HepG2 (cell line): ENCODE measurements around the gene TRMT1. TPM values are rescaled to one million over a fixed set of nuclear protein-coding genes. Genes with fewer than 3 reads are reported as not detected.

ENCODE experiments used
- GATAD1 ChIP-seq: IDR thresholded peaks from 2 replicates; pipeline ENCODE4 v1.6.1; 2016; ENCODE audit warnings: missing genetic modification reagents, missing compliant biosample characterization
- HNF1B ChIP-seq: sonication (generic); formaldehyde crosslinking; IDR thresholded peaks from 2 replicates; pipeline ENCODE4 v1.5.1; 2020; ENCODE audit warnings: mild to moderate bottlenecking, moderate library complexity, missing genetic modification reagents
- IKZF1 ChIP-seq: fragments of 450-650 bp; IDR thresholded peaks from 2 replicates; pipeline ENCODE4 v1.7.1; 2016
- MEIS2 ChIP-seq: sonication (generic); formaldehyde crosslinking; IDR thresholded peaks from 2 replicates; pipeline ENCODE4 v1.9.0; 2021; ENCODE audit warnings: mild to moderate bottlenecking, missing genetic modification reagents
- MTF2 ChIP-seq: sonication (generic); formaldehyde crosslinking; IDR thresholded peaks from 2 replicates; pipeline ENCODE4 v1.5.0; 2020; ENCODE audit warnings: missing genetic modification reagents, borderline replicate concordance
- MXI1 ChIP-seq: IDR thresholded peaks from 3 replicates; pipeline ENCODE4 v1.6.1; 2012; ENCODE audit warnings: low read depth, low read length, inconsistent platforms, borderline replicate concordance
- PHF5A ChIP-seq: IDR thresholded peaks from one replicate; pipeline ENCODE4 v1.6.1; 2018; ENCODE audit warnings: low read depth, missing genetic modification reagents; ENCODE audit not compliant: unreplicated experiment
- POGK ChIP-seq: sonication (generic); formaldehyde crosslinking; conservative IDR thresholded peaks from 2 replicates; pipeline ENCODE4 v1.8.0; 2022; ENCODE audit warnings: mild to moderate bottlenecking, moderate library complexity, missing genetic modification reagents
- STAT6 ChIP-seq: sonication (generic); formaldehyde crosslinking; IDR thresholded peaks from 2 replicates; pipeline ENCODE4 v1.4.0; 2020; ENCODE audit warnings: missing genetic modification reagents, mild to moderate bottlenecking, borderline replicate concordance
- TGIF2 ChIP-seq: IDR thresholded peaks from 2 replicates; pipeline ENCODE4 v1.6.1; 2016; ENCODE audit warnings: control low read depth, missing compliant biosample characterization
- THAP7 ChIP-seq: sonication (generic); formaldehyde crosslinking; IDR thresholded peaks from 2 replicates; pipeline ENCODE4 v1.8.1; 2023; ENCODE audit warnings: mild to moderate bottlenecking, missing genetic modification reagents
- WIZ ChIP-seq: sonication (generic); formaldehyde crosslinking; IDR thresholded peaks from 2 replicates; pipeline ENCODE4 v1.5.1; 2020; ENCODE audit warnings: mild to moderate bottlenecking, missing genetic modification reagents
- YY1 ChIP-seq: IDR thresholded peaks from 2 replicates; pipeline ENCODE4 v1.6.1; 2011; ENCODE audit warnings: low read length, low read depth, moderate library complexity, mild to moderate bottlenecking; ENCODE audit not compliant: insufficient read depth, insufficient replicate concordance
- ZBTB21 ChIP-seq: sonication (generic); formaldehyde crosslinking; IDR thresholded peaks from 2 replicates; pipeline ENCODE4 v1.4.0; 2020; ENCODE audit warnings: missing genetic modification reagents
- ZKSCAN5 ChIP-seq: sonication (generic); formaldehyde crosslinking; IDR thresholded peaks from 2 replicates; pipeline ENCODE4 v1.5.1; 2020; ENCODE audit warnings: mild to moderate bottlenecking, missing genetic modification reagents
- ZNF335 ChIP-seq: sonication (generic); formaldehyde crosslinking; IDR thresholded peaks from 2 replicates; pipeline ENCODE4 v1.4.0; 2020; ENCODE audit warnings: missing genetic modification reagents
- ZNF800 ChIP-seq: sonication (generic); formaldehyde crosslinking; IDR thresholded peaks from 2 replicates; pipeline ENCODE4 v1.4.0; 2020; ENCODE audit warnings: missing genetic modification reagents
- ZSCAN21 ChIP-seq: sonication (generic); formaldehyde crosslinking; IDR thresholded peaks from 2 replicates; pipeline ENCODE4 v1.8.0; 2022; ENCODE audit warnings: mild to moderate bottlenecking, missing genetic modification reagents, moderate library complexity, borderline replicate concordance
- polyA plus RNA-seq, 8 experiments: library from polyadenylated mRNA; depleted of rRNA in 3 of 8; stranded (reverse) in 7 of 8; unstranded in 1 of 8; fragments of >200 nt; fragmentation: Illumina TruSeq in 4 of 8; extraction: Trizol in 4 of 8; gene quantifications; 2 replicates each; pipeline versions ENCODE4 v1.2.1 to v1.2.3, GENCODE V29; 2011 to 2016; ENCODE audit warnings: low read depth in 4 of 8, missing spikeins in 1 of 8, mixed read lengths in 1 of 8; ENCODE audit not compliant: insufficient read depth in 1 of 8
- total RNA-seq, 5 experiments: library from RNA; depleted of rRNA; stranded (reverse); fragments of >200 nt; fragmentation: Illumina TruSeq; extraction: Trizol; gene quantifications; 2 replicates each; pipeline ENCODE4 v1.2.3, GENCODE V29; 2016; ENCODE audit warnings: low read depth in 1 of 5

The TRMT1 gene
- total and polyA plus RNA-seq, 2 of the 13 experiments (the other 11 are each of a cell fraction or from before 2014, with no cell fraction given) = 35.5 to 44.1 TPM

GRCh38 chr19:13162724-13163608 is 46.4 kb upstream of the TRMT1 start (continued):
- TF ChIP-seq ZNF800 = peak; percentile 79
- TF ChIP-seq ZBTB21 = peak; percentile 69; the same call in 1 of the 2 replicates
- TF ChIP-seq MXI1 = peak; percentile 54; the same call in 1 of the 3 replicates
- 0 out of 2 replicates have a peak, but pooled peaks have one; percentile 6 for TF ChIP-seq ZSCAN21 (CRISPR knock-in tag)
- TF ChIP-seq ZNF335 (CRISPR knock-in tag) = peak; percentile 43; the same call in 1 of the 2 replicates
- TF ChIP-seq IKZF1 = no peak
- TF ChIP-seq THAP7 = no peak
- TF ChIP-seq MEIS2 (CRISPR knock-in tag) = 0 out of 2 replicates have a peak, but pooled peaks have one; percentile 20
- TF ChIP-seq POGK (CRISPR knock-in tag) = peak; percentile 91
- no peak for TF ChIP-seq STAT6 (CRISPR knock-in tag)
- no peak for TF ChIP-seq ZKSCAN5 (CRISPR knock-in tag)
- no peak for TF ChIP-seq WIZ
- TF ChIP-seq HNF1B (CRISPR knock-in tag) = peak; percentile 95
- TF ChIP-seq YY1 = peak; percentile 13
- no peak for TF ChIP-seq TGIF2 (CRISPR knock-in tag)
- peak; percentile 68 for TF ChIP-seq GATAD1 (CRISPR knock-in tag)
- TF ChIP-seq MTF2 = no peak
- peak; percentile 71 for TF ChIP-seq PHF5A (CRISPR knock-in tag)
